Right lobe of liver (tissue), 4 donors: ENCODE results near the gene CC2D1A.

Source experiments
- POLR2A ChIP-seq: fragments of 450-650 bp; IDR thresholded peaks from one replicate; pipeline ENCODE4 v1.6.1; 2017; ENCODE audit warnings: antibody characterized with exemption, mild to moderate bottlenecking
- TF ChIP-seq, protein P1 (sequence below), 4 donors: fragments of 200-600 bp in 3 of 4; fragments of 450-650 bp in 1 of 4; IDR thresholded peaks; one replicate each; pipeline versions ENCODE4 v1.5.1 to v1.8.0; 2016 to 2022; ENCODE audit warnings: antibody characterized with exemption in 4 of 4, mild to moderate bottlenecking in 2 of 4
- donor health status: DM: no; HTN: no; CAD: no.
- donor health status: DM: no; HTN: no; CAD: no.
- donor health status: DM: no; HTN: yes; CAD: no.

DNA sequence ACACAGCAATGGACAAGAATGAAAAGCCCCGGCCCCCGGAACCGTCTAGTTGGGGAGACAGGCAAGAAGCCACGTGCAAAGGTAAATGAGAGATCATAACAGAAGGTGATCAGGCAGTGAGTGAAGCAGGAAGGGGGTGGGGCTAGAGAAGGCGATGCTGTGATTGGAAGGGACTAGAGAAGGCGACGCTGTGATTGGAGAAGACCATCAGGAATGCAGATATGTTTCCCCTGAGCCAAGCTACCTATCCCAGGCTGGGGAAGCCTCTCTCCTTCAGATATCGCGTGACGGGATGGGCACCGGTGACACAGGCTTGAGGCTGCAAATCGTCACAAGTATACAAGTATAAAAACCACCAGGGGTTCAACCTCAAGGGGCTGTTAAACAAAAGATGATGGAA, 68.1 kb downstream of the CC2D1A start:
- no peak for TF ChIP-seq POLR2A
- TF ChIP-seq, protein P1, sequence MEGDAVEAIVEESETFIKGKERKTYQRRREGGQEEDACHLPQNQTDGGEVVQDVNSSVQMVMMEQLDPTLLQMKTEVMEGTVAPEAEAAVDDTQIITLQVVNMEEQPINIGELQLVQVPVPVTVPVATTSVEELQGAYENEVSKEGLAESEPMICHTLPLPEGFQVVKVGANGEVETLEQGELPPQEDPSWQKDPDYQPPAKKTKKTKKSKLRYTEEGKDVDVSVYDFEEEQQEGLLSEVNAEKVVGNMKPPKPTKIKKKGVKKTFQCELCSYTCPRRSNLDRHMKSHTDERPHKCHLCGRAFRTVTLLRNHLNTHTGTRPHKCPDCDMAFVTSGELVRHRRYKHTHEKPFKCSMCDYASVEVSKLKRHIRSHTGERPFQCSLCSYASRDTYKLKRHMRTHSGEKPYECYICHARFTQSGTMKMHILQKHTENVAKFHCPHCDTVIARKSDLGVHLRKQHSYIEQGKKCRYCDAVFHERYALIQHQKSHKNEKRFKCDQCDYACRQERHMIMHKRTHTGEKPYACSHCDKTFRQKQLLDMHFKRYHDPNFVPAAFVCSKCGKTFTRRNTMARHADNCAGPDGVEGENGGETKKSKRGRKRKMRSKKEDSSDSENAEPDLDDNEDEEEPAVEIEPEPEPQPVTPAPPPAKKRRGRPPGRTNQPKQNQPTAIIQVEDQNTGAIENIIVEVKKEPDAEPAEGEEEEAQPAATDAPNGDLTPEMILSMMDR (IDR thresholded peaks at IDR 0.05) = no peak
